Fibroblast of lung (primary cell): Measurements from ENCODE around the gene LAMA4. TPM values are rescaled to one million over a fixed set of nuclear protein-coding genes. Genes with fewer than 3 reads are reported as not detected.

Experiments
- DNase-seq, 2 donors: peaks; one replicate each; pipeline versions ENCODE4 v3.0.0 to v3.0.0-alpha.2; 2010; ENCODE audit warnings: low read depth in 2 of 2
- H2AFZ ChIP-seq: 2 replicates; pipeline ENCODE4 v1.5.1; 2012; ENCODE audit warnings: low read length, control low read depth, inconsistent platforms
- H3K27ac ChIP-seq: 2 replicates; pipeline ENCODE4 v1.5.1; 2011; ENCODE audit warnings: low read length, control low read depth; ENCODE audit not compliant: insufficient read depth
- H3K27me3 ChIP-seq: 2 replicates; pipeline ENCODE4 v1.5.1; 2011; ENCODE audit warnings: mild to moderate bottlenecking, low read length; ENCODE audit not compliant: control insufficient read depth, insufficient read depth
- H3K36me3 ChIP-seq: 2 replicates; pipeline ENCODE4 v1.5.1; 2011; ENCODE audit warnings: low read length; ENCODE audit not compliant: control insufficient read depth, insufficient read depth
- H3K4me1 ChIP-seq: 2 replicates; pipeline ENCODE4 v1.5.1; 2011; ENCODE audit warnings: low read length; ENCODE audit not compliant: control insufficient read depth, insufficient read depth; ENCODE audit errors: extremely low read depth
- H3K4me2 ChIP-seq: 2 replicates; pipeline ENCODE4 v1.5.1; 2011; ENCODE audit warnings: low read length, control low read depth; ENCODE audit not compliant: insufficient read depth; ENCODE audit errors: extremely low read depth
- H3K4me3 ChIP-seq, 4 experiments: fragments of 200-600 bp in 1 of 4; sonication (generic) in 1 of 4; replicated peaks in 1 of 4; 2 replicates each; pipeline ENCODE4 v1.5.1; 2011 to 2016; ENCODE audit warnings: low read length in 4 of 4, low read depth in 3 of 4, mild to moderate bottlenecking in 3 of 4, control low read depth in 2 of 4, inconsistent platforms in 1 of 4, mixed read lengths in 1 of 4; ENCODE audit not compliant: insufficient read depth in 1 of 4; ENCODE audit errors: control extremely low read depth in 1 of 4
- H3K79me2 ChIP-seq: 2 replicates; pipeline ENCODE4 v1.5.1; 2012; ENCODE audit warnings: mild to moderate bottlenecking, low read length, inconsistent platforms; ENCODE audit not compliant: control insufficient read depth, insufficient read depth
- H3K9ac ChIP-seq: 2 replicates; pipeline ENCODE4 v1.5.1; 2011; ENCODE audit warnings: mild to moderate bottlenecking, low read length, control low read depth; ENCODE audit not compliant: insufficient read depth
- H3K9me3 ChIP-seq: 2 replicates; pipeline ENCODE4 v1.5.1; 2012; ENCODE audit warnings: low read depth, low read length; ENCODE audit not compliant: control insufficient read depth, insufficient read depth
- H4K20me1 ChIP-seq: 2 replicates; pipeline ENCODE4 v1.5.1; 2011; ENCODE audit warnings: low read length; ENCODE audit not compliant: control insufficient read depth, insufficient read depth; ENCODE audit errors: extremely low read depth
- CTCF ChIP-seq, 2 donors: IDR thresholded peaks in 1 of 2; conservative IDR thresholded peaks in 1 of 2; 1 replicate in 1 of 2; 2 replicates in 1 of 2; pipeline ENCODE4 v1.5.1; 2011 to 2012; ENCODE audit warnings: low read length in 2 of 2, control low read depth in 1 of 2, inconsistent platforms in 1 of 2, low read depth in 1 of 2, mild to moderate bottlenecking in 1 of 2
- EZH2 ChIP-seq: IDR thresholded peaks from 2 replicates; pipeline ENCODE4 v1.5.1; 2012; ENCODE audit warnings: low read length, control low read depth, mild to moderate bottlenecking; ENCODE audit errors: missing control alignments
- polyA plus RNA-seq, 2 donors: library from polyadenylated mRNA; depleted of rRNA in 1 of 2; stranded (reverse) in 1 of 2; unstranded in 1 of 2; fragments of >200 nt; gene quantifications; 2 replicates each; pipeline ENCODE4 v1.2.1, GENCODE V29; 2011 to 2012; ENCODE audit warnings: missing spikeins in 1 of 2
- total RNA-seq: library from RNA; depleted of rRNA; stranded (reverse); fragments of >200 nt; gene quantifications from 2 replicates; pipeline ENCODE4 v1.2.1, GENCODE V29; 2014

The LAMA4 gene
- total and polyA plus RNA-seq, 2 donors (not counting 1 experiment from before 2014, with no cell fraction given) = 636 to 662 TPM

GRCh38 chr6:112114577-112115223, 139.7 kb downstream of the LAMA4 start:
- Histone ChIP-seq H3K9ac (no peak overlapping the region), H3K79me2 (no peaks in the 10 kb centered on the region), H4K20me1 (no peaks in the 10 kb centered on the region), H3K27me3 (no peaks in the 10 kb centered on the region), H3K4me3 (no peak overlapping the region), H3K4me1 (no peaks in the 10 kb centered on the region), H3K27ac (no peak overlapping the region), H3K9me3 (no peaks in the 10 kb centered on the region), H2AFZ (no peak overlapping the region), H3K4me2 (no peak overlapping the region), H3K36me3 (peaks cover 23% of the 10 kb centered on the region)
- DNase-seq = no peak
- TF ChIP-seq EZH2 (no peak), CTCF (conservative IDR thresholded peaks at IDR 0.05 in 1 of 2, IDR thresholded peaks at IDR 0.05 in 1 of 2; ENCODE audit: low read depth in 1 of 2, low read length in 2 of 2) (no peak)

GRCh38 chr6:112113918-112114317, 140.4 kb downstream of the LAMA4 start:
- Histone ChIP-seq H3K27ac (no peak overlapping the region), H3K4me1 (no peaks in the 10 kb centered on the region), H3K9ac (no peak overlapping the region), H4K20me1 (no peaks in the 10 kb centered on the region), H3K9me3 (no peaks in the 10 kb centered on the region), H3K79me2 (no peaks in the 10 kb centered on the region), H3K27me3 (no peaks in the 10 kb centered on the region), H2AFZ (no peak overlapping the region), H3K36me3 (peaks cover 26% of the 10 kb centered on the region), H3K4me3 (no peak overlapping the region), H3K4me2 (no peak overlapping the region)
- no peak for TF ChIP-seq CTCF (conservative IDR thresholded peaks at IDR 0.05 in 1 of 2, IDR thresholded peaks at IDR 0.05 in 1 of 2; ENCODE audit: low read depth in 1 of 2, low read length in 2 of 2)
- TF ChIP-seq EZH2 = no peak
- DNase-seq = no peak

- Histone ChIP-seq H3K4me2 (no peak overlapping the region), H3K9ac (no peak overlapping the region)
Measured at GRCh38 chr6:112113431-112113830, 140.9 kb downstream of the LAMA4 start.

More at GRCh38 chr6:112113431-112113830, 140.9 kb downstream of the LAMA4 start:
- no peaks in the 10 kb centered on the region for H3K9me3 ChIP-seq
- TF ChIP-seq CTCF (conservative IDR thresholded peaks at IDR 0.05 in 1 of 2, IDR thresholded peaks at IDR 0.05 in 1 of 2; ENCODE audit: low read depth in 1 of 2, low read length in 2 of 2) (no peak), EZH2 (no peak)
- peak in 1 of 2 donors; percentile 39 for DNase-seq
- no peak overlapping the region for H2AFZ ChIP-seq
- no peaks in the 10 kb centered on the region for H4K20me1 ChIP-seq
- H3K27me3 ChIP-seq = no peaks in the 10 kb centered on the region
- no peaks in the 10 kb centered on the region for H3K79me2 ChIP-seq
- H3K36me3 ChIP-seq = peaks cover 26% of the 10 kb centered on the region
- no peak overlapping the region for H3K27ac ChIP-seq
- H3K4me3 ChIP-seq = no peak overlapping the region
- no peaks in the 10 kb centered on the region for H3K4me1 ChIP-seq
